OCI-LY1 (cell line): ENCODE data around the gene LRP10.

Experiments used
- H2AFZ ChIP-seq: fragments of 200-600 bp; sonication (generic), shearing (Covaris generic); 2 replicates; pipeline ENCODE4 v1.6.0; 2014; ENCODE audit warnings: antibody characterized with exemption, mild to moderate bottlenecking, low read length
- H3F3A ChIP-seq: fragments of 200-600 bp; sonication (generic), shearing (Covaris generic); 2 replicates; pipeline ENCODE4 v1.6.0; 2014; ENCODE audit warnings: mild to moderate bottlenecking, antibody characterized with exemption, low read length, moderate library complexity; ENCODE audit not compliant: insufficient read depth
- H3K27ac ChIP-seq: fragments of 200-600 bp; sonication (generic); 2 replicates; pipeline ENCODE4 v1.5.1; 2014; ENCODE audit warnings: low read length, mixed run types, mild to moderate bottlenecking, low read depth; ENCODE audit not compliant: poor library complexity, severe bottlenecking
- H3K27me3 ChIP-seq: fragments of 200-600 bp; sonication (generic); 2 replicates; pipeline ENCODE4 v1.6.0; 2014; ENCODE audit warnings: antibody characterized with exemption, mild to moderate bottlenecking, low read length, moderate library complexity; ENCODE audit not compliant: insufficient read depth
- H3K36me3 ChIP-seq: fragments of 200-600 bp; sonication (generic); 2 replicates; pipeline ENCODE4 v1.6.1; 2014; ENCODE audit warnings: mild to moderate bottlenecking, antibody characterized with exemption, low read length, moderate library complexity, mixed read lengths; ENCODE audit not compliant: insufficient read depth
- H3K4me1 ChIP-seq: fragments of 200-600 bp; sonication (generic); 2 replicates; pipeline ENCODE4 v1.5.1; 2014; ENCODE audit warnings: mild to moderate bottlenecking, low read length, moderate library complexity; ENCODE audit not compliant: insufficient read depth, severe bottlenecking
- H3K4me2 ChIP-seq: fragments of 200-600 bp; sonication (generic), shearing (Covaris generic); 2 replicates; pipeline ENCODE4 v1.6.1; 2014; ENCODE audit warnings: low read length
- H3K4me3 ChIP-seq: fragments of 200-600 bp; sonication (generic); 2 replicates; pipeline ENCODE4 v1.5.1; 2014; ENCODE audit warnings: low read length, low read depth, mild to moderate bottlenecking, mixed read lengths; ENCODE audit not compliant: poor library complexity, severe bottlenecking
- H3K79me2 ChIP-seq: fragments of 200-600 bp; shearing (Covaris generic); 2 replicates; pipeline ENCODE4 v1.6.1; 2016; ENCODE audit warnings: mixed run types, low read length, mixed read lengths; ENCODE audit not compliant: insufficient read depth
- H3K9ac ChIP-seq: fragments of 200-600 bp; sonication (generic), shearing (Covaris generic); 2 replicates; pipeline ENCODE4 v1.6.1; 2014; ENCODE audit warnings: mild to moderate bottlenecking, low read length, mixed read lengths
- H3K9me2 ChIP-seq: fragments of 200-600 bp; sonication (generic), shearing (Covaris generic); 2 replicates; pipeline ENCODE4 v1.6.1; 2014; ENCODE audit warnings: low read depth, mild to moderate bottlenecking, low read length, mixed read lengths
- H3K9me3 ChIP-seq: fragments of 200-600 bp; shearing (Covaris generic); 2 replicates; pipeline ENCODE4 v1.6.1; 2014; ENCODE audit warnings: low read length, mixed read lengths
- H4K20me1 ChIP-seq: fragments of 200-600 bp; sonication (generic), shearing (Covaris generic); 2 replicates; pipeline ENCODE4 v1.6.0; 2016; ENCODE audit warnings: mild to moderate bottlenecking, low read length; ENCODE audit not compliant: insufficient read depth
- CTCF ChIP-seq: fragments of 200-600 bp; sonication (generic), shearing (Covaris generic); IDR thresholded peaks from 2 replicates; pipeline ENCODE4 v1.5.1; 2017; ENCODE audit warnings: mild to moderate bottlenecking, antibody characterized with exemption, low read length, moderate library complexity, mixed read lengths
- EZH2 ChIP-seq: fragments of 200-600 bp; sonication (generic), shearing (Covaris generic); IDR thresholded peaks from 2 replicates; pipeline ENCODE4 v1.8.0; 2017; ENCODE audit warnings: borderline replicate concordance, mixed run types, mild to moderate bottlenecking, antibody characterized with exemption, low read length, moderate library complexity, mixed read lengths

Gene LRP10

GRCh38 chr14:22929104-22929960, 57.8 kb downstream of the LRP10 start, which contains the start of gene PRMT5:
PRMT5 (minus strand) TSS chr14:22929376; CDS start chr14:22929361, 15 bp downstream.
- peak within 1 kb of the TSS; percentile 68; the same call in 1 of the 2 replicates for H2AFZ ChIP-seq
- no peaks in the 10 kb centered on the region for H3F3A ChIP-seq
- peak within 1 kb of the TSS; percentile 66 for H3K27ac ChIP-seq
- peak within 1 kb of the TSS; percentile 97 for H3K4me3 ChIP-seq
- H3K9ac ChIP-seq, result peak within 1 kb of the TSS; percentile 96
- peaks cover 28% of the 10 kb centered on the region for H3K36me3 ChIP-seq
- H3K4me1 ChIP-seq, result peaks cover 36% of the 10 kb centered on the region
- H3K79me2 ChIP-seq, result peaks cover 12% of the 10 kb centered on the region
- H3K9me3 ChIP-seq, result no peaks in the 10 kb centered on the region
- no peak for TF ChIP-seq CTCF
- no peak for TF ChIP-seq EZH2
- H3K9me2 ChIP-seq, result no peaks in the 10 kb centered on the region
- peak within 1 kb of the TSS; percentile 91 for H3K4me2 ChIP-seq
- no peaks in the 10 kb centered on the region for H4K20me1 ChIP-seq
- no peaks in the 10 kb centered on the region for H3K27me3 ChIP-seq

GRCh38 chr14:22929961-22930364, 58.4 kb downstream of the LRP10 start:
- Histone ChIP-seq H3K27me3 (no peaks in the 10 kb centered on the region), H3F3A (no peaks in the 10 kb centered on the region), H3K4me2 (peak overlapping the region; percentile 91), H3K36me3 (peaks cover 22% of the 10 kb centered on the region), H4K20me1 (no peaks in the 10 kb centered on the region), H2AFZ (peak overlapping the region; percentile 68; the same call in 1 of the 2 replicates), H3K27ac (peak overlapping the region; percentile 66), H3K9me3 (no peaks in the 10 kb centered on the region), H3K4me3 (peak overlapping the region; percentile 97), H3K9ac (peak overlapping the region; percentile 66), H3K9me2 (no peaks in the 10 kb centered on the region), H3K4me1 (peaks cover 36% of the 10 kb centered on the region), H3K79me2 (peaks cover 12% of the 10 kb centered on the region)
- TF ChIP-seq EZH2 (no peak), CTCF (no peak)
